GM10266 (cell line): ENCODE results near the gene DNAJB6.

Source experiments
- DNase-seq: peaks from one replicate; pipeline ENCODE4 v3.0.0; 2012; ENCODE audit errors: extremely low spot score
- TF ChIP-seq, protein P1 (sequence below): IDR thresholded peaks from 2 replicates; pipeline ENCODE4 v1.5.1; 2012; ENCODE audit warnings: mild to moderate bottlenecking, low read depth; ENCODE audit not compliant: control insufficient read depth, insufficient read depth; ENCODE audit errors: missing control alignments

The DNAJB6 gene

DNA sequence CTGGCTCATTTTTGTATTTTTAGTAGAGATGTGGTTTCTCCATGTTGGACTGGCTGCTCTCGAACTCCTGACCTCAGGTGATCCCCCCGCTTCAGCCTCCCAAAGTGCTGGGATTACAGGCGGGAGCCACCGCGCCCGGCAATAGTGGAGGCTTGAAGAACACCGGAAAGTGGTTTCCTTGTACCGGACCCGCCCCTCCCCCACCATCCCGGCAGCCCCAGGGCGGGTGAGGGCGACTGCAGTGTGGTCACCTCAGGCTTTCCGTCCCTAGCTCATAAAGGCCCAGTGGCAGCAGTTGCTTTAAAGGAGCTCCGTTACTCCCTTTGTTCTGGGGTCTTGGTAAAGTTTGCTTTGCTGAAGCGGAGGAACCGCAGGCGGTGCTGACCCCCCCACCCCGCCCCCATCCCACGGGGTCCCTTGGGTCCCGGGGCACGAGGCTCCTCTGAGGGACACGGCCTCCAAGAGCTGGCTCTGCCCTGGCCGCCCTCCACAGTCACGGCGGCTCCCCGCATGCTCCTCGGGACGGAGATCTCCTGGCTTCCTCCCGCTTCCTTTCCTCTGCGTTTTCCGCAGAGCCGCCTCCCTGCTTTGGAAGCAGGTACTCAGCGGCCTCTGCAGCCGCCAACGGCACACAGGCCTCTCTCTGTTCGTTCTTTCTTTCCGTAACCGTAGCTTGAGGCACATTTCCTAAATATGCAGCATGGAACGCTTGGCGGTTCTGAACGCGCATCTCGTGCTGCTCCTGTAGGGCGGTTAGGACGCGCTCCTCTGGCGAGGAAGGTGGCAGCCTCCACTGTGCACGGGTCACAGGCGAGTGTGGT lies 77.3 kb downstream of the DNAJB6 start:
- TF ChIP-seq, protein P1, sequence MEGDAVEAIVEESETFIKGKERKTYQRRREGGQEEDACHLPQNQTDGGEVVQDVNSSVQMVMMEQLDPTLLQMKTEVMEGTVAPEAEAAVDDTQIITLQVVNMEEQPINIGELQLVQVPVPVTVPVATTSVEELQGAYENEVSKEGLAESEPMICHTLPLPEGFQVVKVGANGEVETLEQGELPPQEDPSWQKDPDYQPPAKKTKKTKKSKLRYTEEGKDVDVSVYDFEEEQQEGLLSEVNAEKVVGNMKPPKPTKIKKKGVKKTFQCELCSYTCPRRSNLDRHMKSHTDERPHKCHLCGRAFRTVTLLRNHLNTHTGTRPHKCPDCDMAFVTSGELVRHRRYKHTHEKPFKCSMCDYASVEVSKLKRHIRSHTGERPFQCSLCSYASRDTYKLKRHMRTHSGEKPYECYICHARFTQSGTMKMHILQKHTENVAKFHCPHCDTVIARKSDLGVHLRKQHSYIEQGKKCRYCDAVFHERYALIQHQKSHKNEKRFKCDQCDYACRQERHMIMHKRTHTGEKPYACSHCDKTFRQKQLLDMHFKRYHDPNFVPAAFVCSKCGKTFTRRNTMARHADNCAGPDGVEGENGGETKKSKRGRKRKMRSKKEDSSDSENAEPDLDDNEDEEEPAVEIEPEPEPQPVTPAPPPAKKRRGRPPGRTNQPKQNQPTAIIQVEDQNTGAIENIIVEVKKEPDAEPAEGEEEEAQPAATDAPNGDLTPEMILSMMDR, result no peak
- no peak for DNase-seq

DNA sequence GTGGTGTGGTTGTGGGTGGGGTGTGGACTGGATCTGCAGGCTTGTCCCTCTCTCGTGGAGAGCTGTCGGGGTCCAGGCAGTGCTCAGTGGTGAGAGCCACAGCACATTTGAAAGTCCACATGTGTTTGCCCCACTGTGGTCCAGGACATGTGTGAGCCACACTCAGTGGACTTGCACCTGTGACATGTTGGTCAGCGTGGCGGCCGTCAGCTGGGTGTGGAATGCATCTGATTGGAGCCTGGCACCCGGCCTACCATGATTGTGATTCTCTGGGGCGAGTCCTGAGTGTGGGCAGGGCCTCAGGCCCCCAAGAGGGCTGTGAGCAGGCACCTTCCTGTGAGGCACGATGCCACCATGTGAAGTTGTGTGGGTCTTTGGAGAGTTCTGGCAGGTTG lies 77.9 kb downstream of the DNAJB6 start:
- TF ChIP-seq, protein P1, result no peak
- DNase-seq, result no peak

DNA sequence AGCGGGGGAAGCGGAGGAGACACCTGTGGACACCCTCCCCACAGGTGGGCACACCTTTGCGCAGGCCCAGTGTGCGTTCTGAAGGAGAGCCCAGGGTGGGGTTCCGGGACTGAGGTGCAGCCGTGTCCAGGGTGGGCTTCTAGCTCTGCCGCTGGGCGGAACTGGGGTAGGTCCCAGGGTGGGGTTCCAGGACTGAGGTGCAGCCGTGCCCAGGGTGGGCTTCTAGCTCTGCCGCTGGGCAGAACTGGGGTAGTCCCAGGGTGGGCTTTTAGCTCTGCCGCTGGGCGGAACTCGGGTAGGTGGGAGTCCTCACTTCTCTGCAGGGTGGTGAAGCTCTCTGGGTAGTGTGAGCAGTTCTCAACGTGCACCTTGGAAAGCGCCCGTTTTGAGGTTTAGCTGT lies 78.7 kb downstream of the DNAJB6 start:
- TF ChIP-seq, protein P1, result no peak
- no peak for DNase-seq

DNA sequence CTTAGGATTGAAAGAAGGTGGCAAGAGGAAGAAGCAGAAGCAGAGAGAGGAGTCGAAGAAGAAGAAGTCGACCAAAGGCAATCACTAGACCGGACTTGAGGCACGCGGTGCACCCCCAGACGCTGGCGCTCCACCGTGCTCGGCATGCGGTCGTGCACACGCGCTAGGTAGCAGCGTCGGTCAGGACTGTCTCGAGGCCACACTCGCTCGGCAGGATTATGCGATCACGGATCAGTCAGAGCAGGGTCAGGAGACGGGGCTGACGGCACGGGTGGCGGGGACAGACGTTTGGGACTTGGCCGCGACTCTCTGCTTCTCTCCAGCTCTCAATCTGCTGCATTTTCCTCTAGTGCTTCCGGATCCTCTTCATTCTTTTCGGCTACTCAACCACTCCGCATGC lies 79.2 kb downstream of the DNAJB6 start:
- TF ChIP-seq, protein P1, result no peak
- DNase-seq, result no peak

DNA sequence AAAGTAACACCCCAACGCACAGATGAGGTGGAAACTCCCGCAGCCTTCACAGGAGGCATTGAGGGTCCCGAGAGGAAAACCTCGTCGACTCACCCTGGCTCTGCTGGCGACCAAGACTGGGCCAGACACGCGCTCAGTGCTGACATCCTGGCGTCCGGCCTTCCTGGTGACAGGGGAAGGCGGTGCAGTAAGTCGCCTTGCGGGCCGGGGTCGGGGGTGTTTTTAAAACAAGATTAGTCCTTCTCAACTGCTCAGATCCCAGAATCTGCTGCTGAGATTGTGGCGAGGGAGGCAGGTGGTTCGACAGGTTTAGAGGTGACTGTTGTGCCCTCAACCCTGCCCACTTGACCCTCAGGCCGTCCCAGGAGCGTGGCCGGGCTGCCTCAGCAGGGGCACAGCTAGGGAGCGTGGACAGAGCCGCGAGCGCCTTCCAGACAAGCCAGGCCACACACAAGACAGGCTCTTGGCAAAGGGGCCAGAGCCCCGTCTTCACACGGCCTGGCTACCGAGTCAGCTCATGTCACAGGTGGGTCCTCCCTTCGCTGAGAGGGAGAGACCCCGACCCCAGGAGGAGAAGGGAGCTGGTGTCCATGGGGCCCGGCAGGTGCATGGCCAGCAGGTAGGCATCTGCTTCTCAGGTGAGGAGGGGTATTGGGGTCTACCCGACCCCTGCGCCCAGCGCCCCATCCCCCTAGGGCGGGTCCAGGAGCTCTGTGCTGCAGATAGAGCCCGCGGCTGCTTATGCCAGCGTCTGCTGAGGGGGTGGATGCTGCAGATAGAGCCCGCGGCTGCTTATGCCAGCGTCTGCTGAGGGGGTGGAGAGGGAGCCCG lies 81.6 kb downstream of the DNAJB6 start:
- no peak for DNase-seq
- TF ChIP-seq, protein P1, result no peak

DNA sequence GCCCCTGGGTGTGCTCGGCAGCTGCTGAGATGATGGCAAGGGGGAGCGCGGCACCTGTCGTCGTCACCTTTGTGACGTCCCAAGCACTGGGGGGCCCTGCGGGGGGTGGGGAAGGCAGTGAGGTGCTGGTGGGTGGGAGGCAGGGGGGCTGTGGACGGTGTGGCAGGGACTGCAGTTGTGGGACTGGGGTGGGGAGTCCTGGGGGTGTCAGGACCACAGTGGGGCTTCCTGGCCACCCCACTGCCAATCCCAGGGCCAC lies 82.2 kb downstream of the DNAJB6 start:
- TF ChIP-seq, protein P1, result no peak
- no peak for DNase-seq

DNA sequence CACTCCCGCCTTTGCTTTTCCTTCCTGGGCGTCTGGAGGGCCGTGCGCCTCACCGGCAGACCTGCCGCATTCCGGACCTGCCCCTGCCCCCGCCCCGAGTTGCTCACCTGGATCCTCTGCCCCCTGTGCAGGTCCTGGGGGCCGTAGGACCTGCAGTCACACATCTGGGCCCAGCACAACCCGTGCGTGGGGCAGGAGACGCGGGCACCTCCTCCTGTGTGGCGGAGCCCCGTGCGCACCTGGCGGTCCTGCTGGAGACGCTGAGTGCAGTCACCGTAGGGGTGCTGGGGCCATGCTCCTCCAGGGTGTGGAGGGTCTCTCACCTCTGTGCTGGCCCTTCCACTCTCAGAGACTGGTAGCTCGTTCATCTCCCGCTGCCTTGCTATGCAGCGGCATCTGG lies 85.5 kb downstream of the DNAJB6 start:
- no peak for DNase-seq
- TF ChIP-seq, protein P1, result no peak
